ENCODE measurements around the gene ARHGAP10. TPM values are rescaled to one million over a fixed set of nuclear protein-coding genes. Genes with fewer than 3 reads are reported as not detected.

ARHGAP10 gene
- total RNA-seq, 3 donors from 2014 or later (not counting 1 experiment from before 2014, with no cell fraction given), result 13.9 to 28.7 (median 23.2) TPM

GRCh38 chr4:147683717-147684700, 47.9 kb upstream of the ARHGAP10 start, which contains the start of gene PRMT9:
TSS of gene PRMT9 (minus strand) at chr4:147684163. CDS start at chr4:147683987, 176 bp downstream.
- peak within 1 kb of the TSS; percentile 89 for H3K4me3 ChIP-seq (ENCODE audit: low read length)
- H3K27ac Mint-ChIP-seq, result peak within 1 kb of the TSS; percentile 94 to 96
- H3K9me3 Mint-ChIP-seq, result no peaks in the 10 kb centered on the region
- H3K27me3 Mint-ChIP-seq (ENCODE audit: low read depth in 2 of 2), result peaks cover 4 to 11% of the 10 kb centered on the region in 2 donors
- peaks cover 11% of the 10 kb centered on the region for H3K4me1 ChIP-seq (ENCODE audit: control insufficient read depth, insufficient read depth, low read length)
- peak within 1 kb of the TSS; percentile 90 for H3K27ac ChIP-seq (ENCODE audit: low read length)
- under 1% methylated on average over 69 of the region's 69 CpGs for WGBS (ENCODE audit: insufficient coverage)
- intact Hi-C loops (cut with micrococcal nuclease), result loop anchor here (1.0 kb wide), 1 partner anchor 67 kb away; the partner anchor contains the start of gene TMEM184C
- H3K27me3 ChIP-seq (ENCODE audit: control insufficient read depth, insufficient read depth, low read length), result no peaks in the 10 kb centered on the region
- H3K36me3 ChIP-seq (ENCODE audit: control insufficient read depth, insufficient read depth, low read length), result peaks cover 3% of the 10 kb centered on the region
- peaks cover 38 to 42% of the 10 kb centered on the region in 2 donors for H3K4me1 Mint-ChIP-seq
- no peak for TF ChIP-seq CTCF (IDR thresholded peaks at IDR 0.05)
- H3K9me3 ChIP-seq (ENCODE audit: control insufficient read depth, insufficient read depth, low read length), result no peaks in the 10 kb centered on the region
- ATAC-seq (peak; percentile 96 to 98 (median 96)), DNase-seq (peak; percentile 85 to 94)
- H3K36me3 Mint-ChIP-seq, result no peaks in the 10 kb centered on the region
- H3K4me3 Mint-ChIP-seq, result peak within 1 kb of the TSS; percentile 98

- peaks cover 15% of the 10 kb centered on the region for H3K4me1 ChIP-seq (ENCODE audit: control insufficient read depth, insufficient read depth, low read length)
- DNase-seq (no peak), ATAC-seq (no peak)
- peak overlapping the region; percentile 37 for H3K27ac ChIP-seq (ENCODE audit: low read length)
- Mint-ChIP-seq H3K4me3 (no peak overlapping the region), H3K27ac (peak overlapping the region; percentile 43 to 60), H3K27me3 (ENCODE audit: low read depth in 2 of 2) (peaks cover 9 to 11% of the 10 kb centered on the region in 2 donors), H3K36me3 (no peaks in the 10 kb centered on the region), H3K4me1 (peaks cover 14 to 15% of the 10 kb centered on the region in 2 donors), H3K9me3 (no peaks in the 10 kb centered on the region)
- no peak for TF ChIP-seq CTCF (IDR thresholded peaks at IDR 0.05)
- WGBS (ENCODE audit: insufficient coverage), result 6% methylated on average over 4 of the region's 4 CpGs
- H3K9me3 ChIP-seq (ENCODE audit: control insufficient read depth, insufficient read depth, low read length), result no peaks in the 10 kb centered on the region
- no peaks in the 10 kb centered on the region for H3K27me3 ChIP-seq (ENCODE audit: control insufficient read depth, insufficient read depth, low read length)
- H3K4me3 ChIP-seq (ENCODE audit: low read length), result no peak overlapping the region
- no peaks in the 10 kb centered on the region for H3K36me3 ChIP-seq (ENCODE audit: control insufficient read depth, insufficient read depth, low read length)
- intact Hi-C loops (cut with micrococcal nuclease), result no loop called here
Measured at GRCh38 chr4:147689067-147689466, 42.8 kb upstream of the ARHGAP10 start.

GRCh38 chr4:147691820-147692219, 40.1 kb upstream of the ARHGAP10 start:
- Mint-ChIP-seq H3K27ac (no peak overlapping the region), H3K27me3 (ENCODE audit: low read depth in 2 of 2) (peaks cover 0 to 5% of the 10 kb centered on the region in 2 donors), H3K36me3 (no peaks in the 10 kb centered on the region), H3K4me1 (peaks cover 5 to 6% of the 10 kb centered on the region in 2 donors), H3K9me3 (no peaks in the 10 kb centered on the region), H3K4me3 (no peak overlapping the region)
- TF ChIP-seq CTCF (IDR thresholded peaks at IDR 0.05), result no peak
- Histone ChIP-seq H3K9me3 (ENCODE audit: control insufficient read depth, insufficient read depth, low read length) (no peaks in the 10 kb centered on the region), H3K36me3 (ENCODE audit: control insufficient read depth, insufficient read depth, low read length) (no peaks in the 10 kb centered on the region), H3K27ac (ENCODE audit: low read length) (no peak overlapping the region), H3K4me1 (ENCODE audit: control insufficient read depth, insufficient read depth, low read length) (peaks cover 15% of the 10 kb centered on the region), H3K4me3 (ENCODE audit: low read length) (no peak overlapping the region), H3K27me3 (ENCODE audit: control insufficient read depth, insufficient read depth, low read length) (peaks cover 3% of the 10 kb centered on the region)
- intact Hi-C loops (cut with micrococcal nuclease), result no loop called here
- WGBS (ENCODE audit: insufficient coverage), result no CpG with 5 or more reads among the region's 2 CpGs
- no peak for ATAC-seq
- DNase-seq, result no peak
